CD14-positive monocyte (primary cell): Measurements from ENCODE around the gene TBC1D5. TPM values are rescaled to one million over a fixed set of nuclear protein-coding genes. Genes with fewer than 3 reads are reported as not detected.

Experiments used
- DNase-seq, 3 donors: peaks; one replicate each; pipeline ENCODE4 v3.0.0-alpha.2; 2011 to 2022
- H2AFZ ChIP-seq: 2 replicates; pipeline ENCODE4 v1.6.0; 2012; ENCODE audit warnings: mild to moderate bottlenecking, low read depth, low read length, inconsistent platforms; ENCODE audit not compliant: insufficient read depth, poor library complexity, severe bottlenecking
- H3K27ac ChIP-seq, 2 donors: 1 replicate in 1 of 2; 2 replicates in 1 of 2; pipeline ENCODE4 v1.5.1; 2012 to 2013; ENCODE audit warnings: low read length in 2 of 2, control low read depth in 1 of 2, inconsistent platforms in 1 of 2, low read depth in 1 of 2, mild to moderate bottlenecking in 1 of 2
- H3K27me3 ChIP-seq, 2 donors: one replicate each; pipeline versions ENCODE4 v1.6.0 to v1.6.1; 2011 to 2013; ENCODE audit warnings: low read length in 2 of 2; ENCODE audit not compliant: control insufficient read depth in 2 of 2, insufficient read depth in 2 of 2
- H3K36me3 ChIP-seq, 2 donors: replicated peaks in 1 of 2; 1 replicate in 1 of 2; 2 replicates in 1 of 2; pipeline versions ENCODE4 v1.5.1 to v1.6.1; 2012 to 2013; ENCODE audit warnings: low read length in 2 of 2, control low read depth in 1 of 2, inconsistent platforms in 1 of 2, mild to moderate bottlenecking in 1 of 2; ENCODE audit not compliant: insufficient read depth in 2 of 2, control insufficient read depth in 1 of 2
- H3K4me1 ChIP-seq, 2 donors: 1 replicate in 1 of 2; 2 replicates in 1 of 2; pipeline versions ENCODE4 v1.5.1 to v1.6.1; 2012 to 2013; ENCODE audit warnings: low read length in 2 of 2, control low read depth in 1 of 2, inconsistent platforms in 1 of 2, mild to moderate bottlenecking in 1 of 2, moderate library complexity in 1 of 2; ENCODE audit not compliant: insufficient read depth in 2 of 2, control insufficient read depth in 1 of 2
- H3K4me2 ChIP-seq: replicated peaks from 2 replicates; pipeline ENCODE3; 2012; ENCODE audit warnings: low read length, moderate library complexity, mild to moderate bottlenecking; ENCODE audit not compliant: poor library complexity, severe bottlenecking; ENCODE audit errors: extremely low read depth
- H3K4me3 ChIP-seq, 3 experiments: fragments of 200-600 bp in 1 of 3; sonication (generic) in 1 of 3; replicated peaks in 1 of 3; 1 replicate in 2 of 3; 2 replicates in 1 of 3; pipeline ENCODE4 v1.5.1; 2011 to 2013; ENCODE audit warnings: low read length in 3 of 3, mild to moderate bottlenecking in 3 of 3, control low read depth in 2 of 3, low read depth in 2 of 3, inconsistent platforms in 1 of 3, moderate library complexity in 1 of 3
- H3K79me2 ChIP-seq: 2 replicates; pipeline ENCODE4 v1.6.0; 2012; ENCODE audit warnings: mild to moderate bottlenecking, control low read depth, inconsistent platforms, low read length, moderate library complexity; ENCODE audit not compliant: insufficient read depth
- H3K9ac ChIP-seq: 2 replicates; pipeline ENCODE4 v1.6.0; 2017; ENCODE audit warnings: low read length, mild to moderate bottlenecking; ENCODE audit not compliant: insufficient read depth, poor library complexity, severe bottlenecking
- H3K9me3 ChIP-seq, 2 donors: replicated peaks in 1 of 2; 1 replicate in 1 of 2; 2 replicates in 1 of 2; pipeline versions ENCODE4 v1.5.1 to v1.6.1; 2012 to 2013; ENCODE audit warnings: low read length in 2 of 2, control low read depth in 1 of 2; ENCODE audit not compliant: control insufficient read depth in 1 of 2, insufficient read depth in 1 of 2
- H4K20me1 ChIP-seq: 2 replicates; pipeline ENCODE4 v1.6.0; 2012; ENCODE audit warnings: mild to moderate bottlenecking, low read length, control low read depth, moderate library complexity; ENCODE audit not compliant: insufficient read depth
- H3K27ac Mint-ChIP-seq, 7 donors: one replicate each; pipeline ENCODE4 v1.8.0; 2020; ENCODE audit warnings: mild to moderate bottlenecking in 7 of 7, mixed read lengths in 7 of 7, moderate library complexity in 6 of 7, inconsistent platforms in 2 of 7
- H3K27me3 Mint-ChIP-seq, 3 donors: one replicate each; pipeline ENCODE4 v1.8.0; 2021 to 2022; ENCODE audit warnings: low read depth in 3 of 3, mild to moderate bottlenecking in 3 of 3, mixed read lengths in 3 of 3, moderate library complexity in 3 of 3, inconsistent platforms in 1 of 3
- H3K36me3 Mint-ChIP-seq, 2 donors: one replicate each; pipeline ENCODE4 v1.8.0; 2020; ENCODE audit warnings: mixed read lengths in 2 of 2, inconsistent platforms in 1 of 2, mild to moderate bottlenecking in 1 of 2
- H3K4me1 Mint-ChIP-seq: one replicate; pipeline ENCODE4 v1.8.0; 2020; ENCODE audit warnings: mild to moderate bottlenecking, mixed read lengths
- H3K4me3 Mint-ChIP-seq, 2 donors: one replicate each; pipeline ENCODE4 v1.8.0; 2020; ENCODE audit warnings: mild to moderate bottlenecking in 2 of 2, mixed read lengths in 2 of 2, moderate library complexity in 1 of 2
- H3K9me3 Mint-ChIP-seq, 7 donors: one replicate each; pipeline ENCODE4 v1.8.0; 2020 to 2022; ENCODE audit warnings: mixed read lengths in 7 of 7, mild to moderate bottlenecking in 6 of 7, moderate library complexity in 6 of 7, inconsistent platforms in 2 of 7
- WGBS: methylation state at CpG from one replicate; pipeline ENCODE4 v1.1.5; 2013; ENCODE audit warnings: missing lambda C conversion rate; ENCODE audit not compliant: insufficient coverage; 5-methylcytosine and 5-hydroxymethylcytosine counted together
- intact Hi-C, 2 donors: fragments of 100-400 bp; cut with micrococcal nuclease; formaldehyde crosslinking; loops; one replicate each; pipeline versions ENCODE4 v1.15.0 to v1.15.1; 2023
- polyA plus RNA-seq, 3 donors: library from polyadenylated mRNA; depleted of rRNA in 1 of 3; unstranded in 2 of 3; stranded (reverse) in 1 of 3; fragments of 300-500 nt in 2 of 3; fragments of >200 nt in 1 of 3; fragmentation: Illumina TruSeq in 2 of 3; gene quantifications; 1 replicate in 2 of 3; 2 replicates in 1 of 3; pipeline ENCODE4 v1.2.3, GENCODE V29; 2012 to 2021
- TF ChIP-seq, protein P1 (sequence below): fragments of 200-600 bp; IDR thresholded peaks from one replicate; pipeline ENCODE4 v1.8.0; 2022; ENCODE audit warnings: antibody characterized with exemption, mild to moderate bottlenecking

The TBC1D5 gene
- polyA plus RNA-seq, 3 donors, result 17.6 to 35.3 (median 21.0) TPM

DNA sequence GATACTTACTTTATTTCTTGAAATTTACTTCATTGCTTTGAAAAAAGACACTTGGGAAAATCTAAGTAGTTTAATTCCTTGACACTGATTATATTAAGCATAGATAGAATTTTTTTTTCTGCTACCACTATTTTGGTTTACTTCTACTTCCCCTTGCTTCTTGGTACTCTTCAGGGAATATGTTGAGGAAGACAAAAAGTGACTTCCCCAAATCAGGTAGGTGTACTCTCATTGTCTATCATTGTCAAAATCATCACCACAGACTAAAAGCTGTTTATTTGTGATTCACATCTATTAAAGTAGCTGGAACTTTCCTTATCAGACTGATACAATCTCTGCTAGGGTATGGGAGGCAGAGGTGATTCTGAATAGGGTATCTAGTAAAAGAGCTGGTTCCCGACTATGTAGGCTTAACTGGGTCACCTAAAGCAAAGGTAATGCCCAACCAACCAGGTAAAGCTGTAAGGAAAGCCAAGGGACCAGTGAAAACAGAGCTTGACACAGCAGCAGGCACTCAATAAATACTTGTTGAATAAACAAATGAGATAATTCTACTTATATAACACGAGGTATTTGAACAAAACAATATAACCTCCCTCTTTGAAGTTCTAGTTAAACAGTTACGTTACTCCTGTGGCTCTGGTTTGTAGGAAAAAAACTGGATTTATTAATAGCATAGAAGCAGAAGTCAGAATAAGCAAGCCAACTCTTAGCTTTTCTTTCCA is 510.7 kb downstream of the TBC1D5 start:
- no peak for DNase-seq
- no peak overlapping the region for H3K4me3 ChIP-seq
- peaks cover 6% of the 10 kb centered on the region for H3K4me1 Mint-ChIP-seq
- no peak overlapping the region for H3K27ac ChIP-seq
- peaks cover 4 to 15% of the 10 kb centered on the region in 2 donors for H3K36me3 Mint-ChIP-seq
- intact Hi-C loops, result loop anchor here in 1 of 2 donors (5.0 kb wide), 1 partner anchor 629 kb away; no protein-coding TSS in a partner anchor
- no peaks in the 10 kb centered on the region for H3K9me3 Mint-ChIP-seq
- H3K36me3 ChIP-seq, result no peaks in the 10 kb centered on the region
- H3K4me3 Mint-ChIP-seq, result no peak overlapping the region
- TF ChIP-seq, protein P1, sequence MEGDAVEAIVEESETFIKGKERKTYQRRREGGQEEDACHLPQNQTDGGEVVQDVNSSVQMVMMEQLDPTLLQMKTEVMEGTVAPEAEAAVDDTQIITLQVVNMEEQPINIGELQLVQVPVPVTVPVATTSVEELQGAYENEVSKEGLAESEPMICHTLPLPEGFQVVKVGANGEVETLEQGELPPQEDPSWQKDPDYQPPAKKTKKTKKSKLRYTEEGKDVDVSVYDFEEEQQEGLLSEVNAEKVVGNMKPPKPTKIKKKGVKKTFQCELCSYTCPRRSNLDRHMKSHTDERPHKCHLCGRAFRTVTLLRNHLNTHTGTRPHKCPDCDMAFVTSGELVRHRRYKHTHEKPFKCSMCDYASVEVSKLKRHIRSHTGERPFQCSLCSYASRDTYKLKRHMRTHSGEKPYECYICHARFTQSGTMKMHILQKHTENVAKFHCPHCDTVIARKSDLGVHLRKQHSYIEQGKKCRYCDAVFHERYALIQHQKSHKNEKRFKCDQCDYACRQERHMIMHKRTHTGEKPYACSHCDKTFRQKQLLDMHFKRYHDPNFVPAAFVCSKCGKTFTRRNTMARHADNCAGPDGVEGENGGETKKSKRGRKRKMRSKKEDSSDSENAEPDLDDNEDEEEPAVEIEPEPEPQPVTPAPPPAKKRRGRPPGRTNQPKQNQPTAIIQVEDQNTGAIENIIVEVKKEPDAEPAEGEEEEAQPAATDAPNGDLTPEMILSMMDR, result no peak
- H3K9ac ChIP-seq, result no peak overlapping the region
- no peaks in the 10 kb centered on the region for H3K79me2 ChIP-seq
- H3K9me3 ChIP-seq, result no peaks in the 10 kb centered on the region
- no peak overlapping the region for H2AFZ ChIP-seq
- H3K27me3 Mint-ChIP-seq, result no peaks in the 10 kb centered on the region
- H3K4me2 ChIP-seq, result no peak overlapping the region
- no CpG with 5 or more reads among the region's 3 CpGs for WGBS
- H3K27ac Mint-ChIP-seq, result peak overlapping the region in 1 of 7 donors; percentile 55
- peaks cover 0 to 6% of the 10 kb centered on the region in 2 donors for H3K4me1 ChIP-seq
- H3K27me3 ChIP-seq, result no peaks in the 10 kb centered on the region
- H4K20me1 ChIP-seq, result no peaks in the 10 kb centered on the region

DNA sequence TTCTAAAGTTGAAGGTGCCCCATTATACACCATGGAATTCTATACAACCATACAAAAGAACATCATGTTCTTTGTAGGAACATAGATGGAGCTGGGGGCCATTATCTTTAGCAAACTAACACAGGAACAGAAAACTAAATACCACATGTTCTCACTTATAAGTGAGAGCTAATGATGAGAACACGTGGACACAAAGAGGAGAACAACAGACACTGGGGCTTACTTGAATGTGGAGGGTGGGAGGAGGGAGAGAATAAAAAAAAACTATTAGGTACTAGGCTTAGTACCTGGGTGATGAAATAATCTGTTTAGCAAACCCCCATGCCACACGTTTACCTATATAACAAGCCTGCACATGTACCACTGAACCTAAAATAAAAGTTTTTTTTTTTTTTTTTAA is 515.0 kb downstream of the TBC1D5 start:
- Mint-ChIP-seq H3K36me3 (peaks cover 19 to 20% of the 10 kb centered on the region in 2 donors), H3K27me3 (no peaks in the 10 kb centered on the region), H3K4me1 (no peaks in the 10 kb centered on the region), H3K4me3 (no peak overlapping the region), H3K27ac (no peak overlapping the region), H3K9me3 (peaks cover 0 to 5% (median 1%) of the 10 kb centered on the region in 7 donors)
- no peaks in the 10 kb centered on the region for H4K20me1 ChIP-seq
- no peak overlapping the region for H3K4me3 ChIP-seq
- no peaks in the 10 kb centered on the region for H3K9me3 ChIP-seq
- H3K79me2 ChIP-seq, result no peaks in the 10 kb centered on the region
- H2AFZ ChIP-seq, result no peak overlapping the region
- TF ChIP-seq, protein P1, result no peak
- H3K9ac ChIP-seq, result no peak overlapping the region
- no peak overlapping the region for H3K4me2 ChIP-seq
- no CpG with 5 or more reads among the region's 2 CpGs for WGBS
- H3K36me3 ChIP-seq, result no peaks in the 10 kb centered on the region
- DNase-seq, result no peak
- intact Hi-C loops, result loop anchor here in 1 of 2 donors (5.0 kb wide), 1 partner anchor 625 kb away; no protein-coding TSS in a partner anchor
- no peaks in the 10 kb centered on the region for H3K27me3 ChIP-seq
- no peaks in the 10 kb centered on the region for H3K4me1 ChIP-seq
- no peak overlapping the region for H3K27ac ChIP-seq
